Measurements from ENCODE around the gene GINS3.

DNA sequence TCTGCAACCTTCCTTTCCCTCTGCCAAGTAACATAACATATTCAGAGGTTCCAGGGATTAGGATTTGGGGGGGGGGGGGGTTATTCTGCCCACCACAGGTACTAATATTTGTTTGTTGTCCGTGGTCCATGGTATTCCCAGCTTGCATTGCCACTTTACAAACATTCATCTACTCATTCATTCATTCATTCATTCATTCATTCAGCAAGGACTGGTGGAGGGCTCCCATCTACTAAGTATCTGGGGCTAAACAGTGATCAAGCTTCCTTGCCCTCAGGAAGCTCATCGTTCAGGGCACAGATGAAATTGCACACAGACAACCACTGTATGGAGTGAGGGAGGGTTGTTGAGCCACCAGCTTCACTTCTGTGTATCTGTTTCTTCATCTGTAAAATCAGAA is 61.9 kb downstream of the GINS3 start:
- TF ChIP-seq, protein P1, sequence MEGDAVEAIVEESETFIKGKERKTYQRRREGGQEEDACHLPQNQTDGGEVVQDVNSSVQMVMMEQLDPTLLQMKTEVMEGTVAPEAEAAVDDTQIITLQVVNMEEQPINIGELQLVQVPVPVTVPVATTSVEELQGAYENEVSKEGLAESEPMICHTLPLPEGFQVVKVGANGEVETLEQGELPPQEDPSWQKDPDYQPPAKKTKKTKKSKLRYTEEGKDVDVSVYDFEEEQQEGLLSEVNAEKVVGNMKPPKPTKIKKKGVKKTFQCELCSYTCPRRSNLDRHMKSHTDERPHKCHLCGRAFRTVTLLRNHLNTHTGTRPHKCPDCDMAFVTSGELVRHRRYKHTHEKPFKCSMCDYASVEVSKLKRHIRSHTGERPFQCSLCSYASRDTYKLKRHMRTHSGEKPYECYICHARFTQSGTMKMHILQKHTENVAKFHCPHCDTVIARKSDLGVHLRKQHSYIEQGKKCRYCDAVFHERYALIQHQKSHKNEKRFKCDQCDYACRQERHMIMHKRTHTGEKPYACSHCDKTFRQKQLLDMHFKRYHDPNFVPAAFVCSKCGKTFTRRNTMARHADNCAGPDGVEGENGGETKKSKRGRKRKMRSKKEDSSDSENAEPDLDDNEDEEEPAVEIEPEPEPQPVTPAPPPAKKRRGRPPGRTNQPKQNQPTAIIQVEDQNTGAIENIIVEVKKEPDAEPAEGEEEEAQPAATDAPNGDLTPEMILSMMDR (tag by site-specific recombination; IDR thresholded peaks at IDR 0.05), result no peak
- no peak for TF ChIP-seq ZNF785 (tag by site-specific recombination; IDR thresholded peaks at IDR 0.05)
- TF ChIP-seq ZNF324 (tag by site-specific recombination; IDR thresholded peaks at IDR 0.05), result no peak
- TF ChIP-seq, protein P2, sequence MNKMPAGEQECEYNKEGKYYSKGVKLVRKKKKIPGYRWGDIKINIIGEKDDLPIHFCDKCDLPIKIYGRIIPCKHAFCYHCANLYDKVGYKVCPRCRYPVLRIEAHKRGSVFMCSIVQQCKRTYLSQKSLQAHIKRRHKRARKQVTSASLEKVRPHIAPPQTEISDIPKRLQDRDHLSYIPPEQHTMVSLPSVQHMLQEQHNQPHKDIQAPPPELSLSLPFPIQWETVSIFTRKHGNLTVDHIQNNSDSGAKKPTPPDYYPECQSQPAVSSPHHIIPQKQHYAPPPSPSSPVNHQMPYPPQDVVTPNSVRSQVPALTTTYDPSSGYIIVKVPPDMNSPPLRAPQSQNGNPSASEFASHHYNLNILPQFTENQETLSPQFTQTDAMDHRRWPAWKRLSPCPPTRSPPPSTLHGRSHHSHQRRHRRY (tag by site-specific recombination; IDR thresholded peaks at IDR 0.05), result no peak
- TF ChIP-seq ZNF837 (tag by site-specific recombination; IDR thresholded peaks at IDR 0.05), result no peak
- TF ChIP-seq ZNF621 (tag by site-specific recombination; IDR thresholded peaks at IDR 0.05), result no peak
- no peak for TF ChIP-seq ZNF585B (tag by site-specific recombination; IDR thresholded peaks at IDR 0.05)
- no peak for TF ChIP-seq ZNF561 (tag by site-specific recombination; IDR thresholded peaks at IDR 0.05; ENCODE audit: borderline replicate concordance)
- no peak for TF ChIP-seq ZNF558 (tag by site-specific recombination; IDR thresholded peaks at IDR 0.05)
- TF ChIP-seq, protein P3, sequence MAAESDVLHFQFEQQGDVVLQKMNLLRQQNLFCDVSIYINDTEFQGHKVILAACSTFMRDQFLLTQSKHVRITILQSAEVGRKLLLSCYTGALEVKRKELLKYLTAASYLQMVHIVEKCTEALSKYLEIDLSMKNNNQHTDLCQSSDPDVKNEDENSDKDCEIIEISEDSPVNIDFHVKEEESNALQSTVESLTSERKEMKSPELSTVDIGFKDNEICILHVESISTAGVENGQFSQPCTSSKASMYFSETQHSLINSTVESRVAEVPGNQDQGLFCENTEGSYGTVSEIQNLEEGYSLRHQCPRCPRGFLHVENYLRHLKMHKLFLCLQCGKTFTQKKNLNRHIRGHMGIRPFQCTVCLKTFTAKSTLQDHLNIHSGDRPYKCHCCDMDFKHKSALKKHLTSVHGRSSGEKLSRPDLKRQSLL (tag by site-specific recombination; IDR thresholded peaks at IDR 0.05), result no peak

Measured in HEK293 (cell line).